MCF 10A (cell line): Measurements from ENCODE around the gene GRIK1. TPM values are rescaled to one million over a fixed set of nuclear protein-coding genes. Genes with fewer than 3 reads are reported as not detected.

Experiments
- BruUV-seq: library from RNA; stranded (reverse); fragments of 400-500 nt; replicated peaks from 2 replicates; lab custom pipeline; 2021; lab: Mats Ljungman, UMichigan
- CTCF ChIA-PET: fragments of 300-600 bp; sonication (Branson Sonifier 250); formaldehyde crosslinking; extraction: SDS; loops from one replicate; lab custom pipeline; 2021; ENCODE audit warnings: antibody characterized with exemption, inconsistent platforms; lab: Yijun Ruan, JAX
- POLR2A ChIA-PET: fragments of 300-600, 350-650 bp; sonication (Branson Sonifier 250); formaldehyde crosslinking; extraction: SDS; loops from one replicate; lab custom pipeline; 2020; ENCODE audit warnings: antibody characterized with exemption, inconsistent platforms; lab: Yijun Ruan, JAX
- DNase-seq: peaks from one replicate; pipeline ENCODE4 v3.0.0-alpha.2; 2018; ENCODE audit not compliant: unreplicated experiment
- H3K27ac Mint-ChIP-seq: one replicate; pipeline ENCODE4 v1.8.0; 2022; ENCODE audit warnings: mild to moderate bottlenecking, low read depth, mixed read lengths; ENCODE audit not compliant: unreplicated experiment
- H3K27me3 Mint-ChIP-seq: one replicate; pipeline ENCODE4 v1.8.0; 2022; ENCODE audit warnings: mixed read lengths; ENCODE audit not compliant: insufficient read depth, unreplicated experiment
- H3K36me3 Mint-ChIP-seq: one replicate; pipeline ENCODE4 v1.8.0; 2022; ENCODE audit warnings: mild to moderate bottlenecking, moderate library complexity, mixed read lengths; ENCODE audit not compliant: insufficient read depth, unreplicated experiment
- H3K4me1 Mint-ChIP-seq: one replicate; pipeline ENCODE4 v1.8.0; 2022; ENCODE audit warnings: mixed read lengths; ENCODE audit not compliant: insufficient read depth, unreplicated experiment
- H3K4me3 Mint-ChIP-seq: one replicate; pipeline ENCODE4 v1.8.0; 2022; ENCODE audit warnings: mild to moderate bottlenecking, moderate library complexity, mixed read lengths; ENCODE audit not compliant: unreplicated experiment
- H3K9me3 Mint-ChIP-seq: one replicate; pipeline ENCODE4 v1.8.0; 2022; ENCODE audit warnings: mixed read lengths; ENCODE audit not compliant: unreplicated experiment
- CTCF ChIP-seq: fragments of 200-600 bp; IDR thresholded peaks from one replicate; pipeline ENCODE4 v1.8.0; 2022; ENCODE audit warnings: antibody characterized with exemption, mild to moderate bottlenecking; ENCODE audit not compliant: unreplicated experiment
- intact Hi-C: fragments of 100-400 bp; cut with micrococcal nuclease; formaldehyde crosslinking; loops from 2 replicates; pipeline ENCODE4 v1.14.1; 2022
- total RNA-seq: library from RNA; stranded (reverse); gene quantifications from 2 replicates; pipeline ENCODE4 v1.2.3, GENCODE V29; 2022

Gene GRIK1
- total RNA-seq, 1 experiment from 2014 or later = not detected

GRCh38 chr21:29648710-29649240, 291.0 kb downstream of the GRIK1 start:
- Mint-ChIP-seq H3K4me1 (no peaks in the 10 kb centered on the region), H3K27me3 (no peaks in the 10 kb centered on the region), H3K4me3 (no peak overlapping the region), H3K9me3 (no peaks in the 10 kb centered on the region), H3K27ac (no peak overlapping the region), H3K36me3 (no peaks in the 10 kb centered on the region)
- intact Hi-C loops = no loop called here
- BruUV-seq = no TSS peak
- no peak for DNase-seq
- CTCF ChIA-PET = interaction anchor here (0.8 kb wide), 1 partner anchor 13 kb away, joined by 3 read pairs; no protein-coding TSS in a partner anchor
- POLR2A ChIA-PET = no interaction called here
- TF ChIP-seq CTCF = no peak

- Mint-ChIP-seq H3K27ac (no peak overlapping the region), H3K4me3 (no peak overlapping the region), H3K36me3 (no peaks in the 10 kb centered on the region), H3K27me3 (no peaks in the 10 kb centered on the region), H3K9me3 (no peaks in the 10 kb centered on the region), H3K4me1 (no peaks in the 10 kb centered on the region)
- CTCF ChIA-PET = no interaction called here
- no TSS peak for BruUV-seq
- TF ChIP-seq CTCF = no peak
- POLR2A ChIA-PET = no interaction called here
- intact Hi-C loops = no loop called here
- DNase-seq = no peak
Observed at GRCh38 chr21:29647353-29647781, 292.4 kb downstream of the GRIK1 start.

- H3K27me3 Mint-ChIP-seq = no peaks in the 10 kb centered on the region
Observed at GRCh38 chr21:29645666-29646553, 293.9 kb downstream of the GRIK1 start.

More at GRCh38 chr21:29645666-29646553, 293.9 kb downstream of the GRIK1 start:
- no TSS peak for BruUV-seq
- ChIA-PET CTCF (interaction anchor here (0.7 kb wide), 1 partner anchor 146 kb away, joined by 3 read pairs; no protein-coding TSS in a partner anchor), POLR2A (no interaction called here)
- no peak overlapping the region for H3K27ac Mint-ChIP-seq
- intact Hi-C loops = no loop called here
- no peak overlapping the region for H3K4me3 Mint-ChIP-seq
- H3K36me3 Mint-ChIP-seq = no peaks in the 10 kb centered on the region
- no peaks in the 10 kb centered on the region for H3K4me1 Mint-ChIP-seq
- H3K9me3 Mint-ChIP-seq = no peaks in the 10 kb centered on the region
- no peak for TF ChIP-seq CTCF
- DNase-seq = no peak
